ENCODE results near the gene CFP. TPM values are rescaled to one million over a fixed set of nuclear protein-coding genes. Genes with fewer than 3 reads are reported as not detected.

CFP gene
- total RNA-seq, 1 experiment from 2014 or later = 0.48 TPM

GRCh38 chrX:47649271-47649670 is 19.5 kb upstream of the CFP start:
- DNase-seq = no peak
- intact Hi-C loops (cut with micrococcal nuclease; ENCODE audit: unreplicated experiment) = no loop called here
- CTCF ChIA-PET = no interaction called here
- Histone ChIP-seq H3K9me2 (ENCODE audit: insufficient read depth) (no peaks in the 10 kb centered on the region), H3K27me3 (ENCODE audit: insufficient read depth, low read depth) (no peaks in the 10 kb centered on the region), H3K27ac (no peak overlapping the region), H3K36me3 (ENCODE audit: low read depth) (no peaks in the 10 kb centered on the region), H3K4me3 (peak overlapping the region; percentile 42; the same call in 1 of the 2 replicates), H3K79me2 (ENCODE audit: low read depth) (0 out of 2 replicates have a peak, but pooled peaks cover 6% of the 10 kb centered on the region), H3K9me3 (ENCODE audit: insufficient read depth, low read depth) (no peaks in the 10 kb centered on the region), H2AFZ (no peak overlapping the region), H4K20me1 (ENCODE audit: insufficient read depth) (no peaks in the 10 kb centered on the region), H3K4me1 (replicated peaks; ENCODE audit: insufficient read depth) (no peaks in the 10 kb centered on the region), H3F3A (ENCODE audit: insufficient read depth, low read depth) (no peaks in the 10 kb centered on the region), H3K4me2 (peak overlapping the region; percentile 57; the same call in 1 of the 2 replicates)
- BruUV-seq (replicated peaks) = TSS peak; percentile 36
- no peak for TF ChIP-seq CTCF (conservative IDR thresholded peaks at IDR 0.05)
- TF ChIP-seq EZH2 (IDR thresholded peaks at IDR 0.05; ENCODE audit: low read depth) = no peak
- POLR2A ChIA-PET (ENCODE audit: unreplicated experiment) = no interaction called here

- intact Hi-C loops (cut with micrococcal nuclease; ENCODE audit: unreplicated experiment) = no loop called here
- 0 out of 2 replicates have a peak, but pooled peaks cover 6% of the 10 kb centered on the region for H3K79me2 ChIP-seq (ENCODE audit: low read depth)
- H3F3A ChIP-seq (ENCODE audit: insufficient read depth, low read depth) = no peaks in the 10 kb centered on the region
- CTCF ChIA-PET = no interaction called here
- H3K27me3 ChIP-seq (ENCODE audit: insufficient read depth, low read depth) = no peaks in the 10 kb centered on the region
- no peaks in the 10 kb centered on the region for H3K36me3 ChIP-seq (ENCODE audit: low read depth)
- TF ChIP-seq EZH2 (IDR thresholded peaks at IDR 0.05; ENCODE audit: low read depth) = no peak
- TF ChIP-seq CTCF (conservative IDR thresholded peaks at IDR 0.05) = no peak
- POLR2A ChIA-PET (ENCODE audit: unreplicated experiment) = no interaction called here
- H3K9me2 ChIP-seq (ENCODE audit: insufficient read depth) = no peaks in the 10 kb centered on the region
- no peak overlapping the region for H3K4me2 ChIP-seq
- DNase-seq = no peak
- H2AFZ ChIP-seq = no peak overlapping the region
- no TSS peak for BruUV-seq (replicated peaks)
- H4K20me1 ChIP-seq (ENCODE audit: insufficient read depth) = no peaks in the 10 kb centered on the region
- H3K4me3 ChIP-seq = no peak overlapping the region
- H3K9me3 ChIP-seq (ENCODE audit: insufficient read depth, low read depth) = no peaks in the 10 kb centered on the region
- no peak overlapping the region for H3K27ac ChIP-seq
- H3K4me1 ChIP-seq (replicated peaks; ENCODE audit: insufficient read depth) = no peaks in the 10 kb centered on the region
Measured at GRCh38 chrX:47648376-47648775, 18.6 kb upstream of the CFP start.

- intact Hi-C loops (cut with micrococcal nuclease; ENCODE audit: unreplicated experiment) = no loop called here
- BruUV-seq (replicated peaks) = no TSS peak
- CTCF ChIA-PET = no interaction called here
- no peaks in the 10 kb centered on the region for H3K9me3 ChIP-seq (ENCODE audit: insufficient read depth, low read depth)
- H3K27me3 ChIP-seq (ENCODE audit: insufficient read depth, low read depth) = no peaks in the 10 kb centered on the region
- DNase-seq = no peak
- no peak overlapping the region for H2AFZ ChIP-seq
- no peaks in the 10 kb centered on the region for H3F3A ChIP-seq (ENCODE audit: insufficient read depth, low read depth)
- no peak overlapping the region for H3K27ac ChIP-seq
- no peaks in the 10 kb centered on the region for H4K20me1 ChIP-seq (ENCODE audit: insufficient read depth)
- no peak overlapping the region for H3K4me2 ChIP-seq
- 0 out of 2 replicates have a peak, but pooled peaks cover 6% of the 10 kb centered on the region for H3K79me2 ChIP-seq (ENCODE audit: low read depth)
- H3K36me3 ChIP-seq (ENCODE audit: low read depth) = no peaks in the 10 kb centered on the region
- no peaks in the 10 kb centered on the region for H3K9me2 ChIP-seq (ENCODE audit: insufficient read depth)
- POLR2A ChIA-PET (ENCODE audit: unreplicated experiment) = no interaction called here
- TF ChIP-seq CTCF (conservative IDR thresholded peaks at IDR 0.05) = no peak
- TF ChIP-seq EZH2 (IDR thresholded peaks at IDR 0.05; ENCODE audit: low read depth) = no peak
- H3K4me3 ChIP-seq = no peak overlapping the region
- no peaks in the 10 kb centered on the region for H3K4me1 ChIP-seq (replicated peaks; ENCODE audit: insufficient read depth)
Measured at GRCh38 chrX:47646636-47647035, 16.9 kb upstream of the CFP start.

Measured in PC-9 (cell line).